ENCODE measurements around the gene MYH9.
"Not testable (repeated sequence)": the region's sequence is repeated elsewhere in the genome, so short reads cannot be mapped to it uniquely, and the experiment has no call there.

MYH9 gene

GRCh38 chr22:36267058-36267457 is 120.7 kb downstream of the MYH9 start:
- no peak for DNase-seq (ENCODE audit: low read depth in 3 of 3)

- not testable (repeated sequence) for DNase-seq (ENCODE audit: low read depth in 3 of 3)
Measured at GRCh38 chr22:36263886-36264664, 123.7 kb downstream of the MYH9 start.

GRCh38 chr22:36263216-36263673 is 124.5 kb downstream of the MYH9 start:
- DNase-seq (ENCODE audit: low read depth in 3 of 3), result not testable (repeated sequence)

GRCh38 chr22:36262307-36262706 is 125.5 kb downstream of the MYH9 start:
- DNase-seq (ENCODE audit: low read depth in 3 of 3), result not testable (repeated sequence)

- not testable (repeated sequence) for DNase-seq (ENCODE audit: low read depth in 3 of 3)
Measured at GRCh38 chr22:36261675-36262074, 126.1 kb downstream of the MYH9 start.

GRCh38 chr22:36259615-36260300 is 128.0 kb downstream of the MYH9 start:
- no peak for DNase-seq (ENCODE audit: low read depth in 3 of 3)

- DNase-seq (ENCODE audit: low read depth in 3 of 3), result no peak
Measured at GRCh38 chr22:36258701-36259614, 128.8 kb downstream of the MYH9 start.

GRCh38 chr22:36257948-36258670 is 129.7 kb downstream of the MYH9 start:
- no peak for DNase-seq (ENCODE audit: low read depth in 3 of 3)

GRCh38 chr22:36257308-36257707 is 130.5 kb downstream of the MYH9 start:
- no peak for DNase-seq (ENCODE audit: low read depth in 3 of 3)

- DNase-seq (ENCODE audit: low read depth in 3 of 3), result no peak
Measured at GRCh38 chr22:36256478-36256877, 131.3 kb downstream of the MYH9 start.

GRCh38 chr22:36255572-36255971 is 132.2 kb downstream of the MYH9 start:
- not testable (repeated sequence) for DNase-seq (ENCODE audit: low read depth in 3 of 3)

- DNase-seq (ENCODE audit: low read depth in 3 of 3), result peak in 1 of 3 donors; percentile 30
Measured at GRCh38 chr22:36253523-36254490, 134.0 kb downstream of the MYH9 start.

GRCh38 chr22:36252754-36253522 is 134.8 kb downstream of the MYH9 start, which contains the start of gene APOL1:
TSS of gene APOL1 (plus strand) at chr22:36253133. CDS start at chr22:36254956, 1,823 bp downstream.
- peak in 1 of 3 donors; percentile 32 for DNase-seq (ENCODE audit: low read depth in 3 of 3)

- DNase-seq (ENCODE audit: low read depth in 3 of 3), result not testable (repeated sequence)
Measured at GRCh38 chr22:36251979-36252608, 135.7 kb downstream of the MYH9 start.

GRCh38 chr22:36250292-36250960 is 137.3 kb downstream of the MYH9 start:
- not testable (repeated sequence) for DNase-seq (ENCODE audit: low read depth in 3 of 3)

GRCh38 chr22:36249160-36249559 is 138.6 kb downstream of the MYH9 start:
- DNase-seq (ENCODE audit: low read depth in 3 of 3), result no peak

- DNase-seq (ENCODE audit: low read depth in 3 of 3), result no peak
Measured at GRCh38 chr22:36247955-36248354, 139.8 kb downstream of the MYH9 start.

- no peak for DNase-seq (ENCODE audit: low read depth in 3 of 3)
Measured at GRCh38 chr22:36246718-36247117, 141.0 kb downstream of the MYH9 start.
